Measurements from ENCODE around the gene PAM. TPM values are rescaled to one million over a fixed set of nuclear protein-coding genes. Genes with fewer than 3 reads are reported as not detected.

PAM gene
- total and polyA plus RNA-seq, 12 donors: 234 to 580 (median 397) TPM

- Histone ChIP-seq H3K4me1 (replicated peaks in 1 of 2) (peaks cover 0 to 5% of the 10 kb centered on the region in 2 donors), H3K4me3 (no peak overlapping the region)
- TF ChIP-seq POLR2A (IDR thresholded peaks at IDR 0.05): no peak
- TF ChIP-seq, protein P1, sequence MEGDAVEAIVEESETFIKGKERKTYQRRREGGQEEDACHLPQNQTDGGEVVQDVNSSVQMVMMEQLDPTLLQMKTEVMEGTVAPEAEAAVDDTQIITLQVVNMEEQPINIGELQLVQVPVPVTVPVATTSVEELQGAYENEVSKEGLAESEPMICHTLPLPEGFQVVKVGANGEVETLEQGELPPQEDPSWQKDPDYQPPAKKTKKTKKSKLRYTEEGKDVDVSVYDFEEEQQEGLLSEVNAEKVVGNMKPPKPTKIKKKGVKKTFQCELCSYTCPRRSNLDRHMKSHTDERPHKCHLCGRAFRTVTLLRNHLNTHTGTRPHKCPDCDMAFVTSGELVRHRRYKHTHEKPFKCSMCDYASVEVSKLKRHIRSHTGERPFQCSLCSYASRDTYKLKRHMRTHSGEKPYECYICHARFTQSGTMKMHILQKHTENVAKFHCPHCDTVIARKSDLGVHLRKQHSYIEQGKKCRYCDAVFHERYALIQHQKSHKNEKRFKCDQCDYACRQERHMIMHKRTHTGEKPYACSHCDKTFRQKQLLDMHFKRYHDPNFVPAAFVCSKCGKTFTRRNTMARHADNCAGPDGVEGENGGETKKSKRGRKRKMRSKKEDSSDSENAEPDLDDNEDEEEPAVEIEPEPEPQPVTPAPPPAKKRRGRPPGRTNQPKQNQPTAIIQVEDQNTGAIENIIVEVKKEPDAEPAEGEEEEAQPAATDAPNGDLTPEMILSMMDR (IDR thresholded peaks at IDR 0.05): no peak
These were observed 191.3 kb downstream of the PAM start for GRCh38 chr5:102946414-102946813.

DNA sequence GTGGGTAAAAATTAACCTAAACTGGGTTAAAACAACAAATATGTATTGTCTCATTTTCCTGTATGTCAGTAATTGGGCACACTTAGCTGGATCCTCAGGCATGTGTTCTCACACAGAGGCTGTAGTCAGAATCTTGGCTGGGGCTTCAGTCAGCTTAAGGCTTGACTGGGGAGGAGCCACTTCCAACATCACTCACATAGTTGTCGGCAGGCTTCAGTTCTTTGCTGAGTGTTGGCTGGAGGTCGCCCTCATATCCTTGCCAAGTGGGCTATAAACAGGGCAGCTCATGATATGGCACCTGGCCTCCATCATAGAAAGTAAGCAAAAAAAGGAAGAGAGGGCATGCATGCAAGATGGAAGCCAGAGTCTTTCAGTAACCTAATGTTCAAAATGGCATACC, 191.9 kb downstream of the PAM start:
- peaks cover 0 to 17% of the 10 kb centered on the region in 2 donors for H3K36me3 ChIP-seq (replicated peaks in 1 of 2)
- no peak for DNase-seq
- peaks cover 0 to 5% of the 10 kb centered on the region in 2 donors for H3K4me1 ChIP-seq (replicated peaks in 1 of 2)
- no peak overlapping the region for H3K4me3 ChIP-seq
- H3K27me3 ChIP-seq: no peaks in the 10 kb centered on the region
- 71 to 85% (median 80%) methylated on average over 2 of the region's 2 CpGs for WGBS, 4 donors
- no peak overlapping the region for H3K27ac ChIP-seq
- TF ChIP-seq, protein P1 (IDR thresholded peaks at IDR 0.05): no peak
- no peak for TF ChIP-seq POLR2A (IDR thresholded peaks at IDR 0.05)
- peaks cover 0 to 7% (median 0%) of the 10 kb centered on the region in 3 donors for H3K9me3 ChIP-seq (replicated peaks in 1 of 3)
- intact Hi-C loops (cut with DNase I): no loop called here

More at GRCh38 chr5:102946414-102946813, 191.3 kb downstream of the PAM start:
- Histone ChIP-seq H3K9me3 (replicated peaks in 1 of 3) (peaks cover 0 to 7% (median 0%) of the 10 kb centered on the region in 3 donors), H3K27ac (no peak overlapping the region), H3K36me3 (replicated peaks in 1 of 2) (peaks cover 0 to 12% of the 10 kb centered on the region in 2 donors), H3K27me3 (no peaks in the 10 kb centered on the region)
- no peak for DNase-seq
- intact Hi-C loops (cut with DNase I): no loop called here

DNA sequence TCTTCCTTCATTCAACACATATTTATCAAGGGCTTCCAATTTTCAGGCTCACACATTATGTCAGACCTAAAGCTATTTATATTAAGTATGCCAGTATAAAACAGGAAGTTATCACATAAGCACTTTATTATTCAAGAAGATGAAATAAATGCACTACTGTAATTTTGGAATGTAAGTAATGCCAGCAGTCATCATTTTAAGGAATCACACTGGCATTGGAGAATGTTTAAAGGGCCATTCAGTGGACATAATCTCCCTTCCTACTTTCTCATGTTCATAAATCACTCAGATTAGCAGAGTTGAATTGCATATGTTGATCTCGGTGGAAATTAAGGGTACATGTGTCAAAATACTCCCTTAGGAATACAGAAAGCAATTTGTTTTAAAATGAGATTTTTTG, 200.4 kb downstream of the PAM start:
- Histone ChIP-seq H3K36me3 (replicated peaks in 1 of 2) (peaks cover 0 to 21% of the 10 kb centered on the region in 2 donors), H3K9me3 (replicated peaks in 1 of 3) (no peaks in the 10 kb centered on the region), H3K27ac (no peak overlapping the region), H3K4me3 (no peak overlapping the region), H3K4me1 (replicated peaks in 1 of 2) (peaks cover 0 to 15% of the 10 kb centered on the region in 2 donors), H3K27me3 (no peaks in the 10 kb centered on the region)
- DNase-seq: no peak
- WGBS, 4 donors: 0 to 57% (median 44%) methylated on average over 1 of the region's 1 CpG
- TF ChIP-seq, protein P1 (IDR thresholded peaks at IDR 0.05): no peak
- TF ChIP-seq POLR2A (IDR thresholded peaks at IDR 0.05): no peak
- intact Hi-C loops (cut with DNase I): no loop called here

GRCh38 chr5:102956599-102956998, 201.5 kb downstream of the PAM start:
- Histone ChIP-seq H3K4me1 (replicated peaks in 1 of 2) (peaks cover 0 to 20% of the 10 kb centered on the region in 2 donors), H3K27me3 (no peaks in the 10 kb centered on the region), H3K4me3 (no peak overlapping the region), H3K36me3 (replicated peaks in 1 of 2) (peaks cover 0 to 9% of the 10 kb centered on the region in 2 donors), H3K27ac (no peak overlapping the region), H3K9me3 (replicated peaks in 1 of 3) (no peaks in the 10 kb centered on the region)
- 91 to 96% (median 92%) methylated on average over 2 of the region's 2 CpGs for WGBS, 4 donors
- intact Hi-C loops (cut with DNase I): no loop called here
- TF ChIP-seq POLR2A (IDR thresholded peaks at IDR 0.05): no peak
- TF ChIP-seq, protein P1 (IDR thresholded peaks at IDR 0.05): no peak
- no peak for DNase-seq
